GM18873 (cell line): ENCODE data around the gene RNF151.

Experiments used
- ATAC-seq: cut with Tn5 transposase; IDR thresholded peaks from one replicate; pipeline ENCODE4 v1.9.1; 2021; ENCODE audit warnings: mild to moderate bottlenecking, moderate library complexity, moderate number of reproducible peaks; ENCODE audit not compliant: unreplicated experiment, low FRiP score

The RNF151 gene

GRCh38 chr16:1976216-1976520 lies 9.5 kb downstream of the RNF151 start:
- no peak for ATAC-seq

- no peak for ATAC-seq
These were observed 10.6 kb downstream of the RNF151 start for GRCh38 chr16:1976951-1977874.

- no peak for ATAC-seq
These were observed 11.2 kb downstream of the RNF151 start for GRCh38 chr16:1977875-1978268.

GRCh38 chr16:1978476-1979120 lies 11.9 kb downstream of the RNF151 start:
- no peak for ATAC-seq

- ATAC-seq = no peak
These were observed 12.8 kb downstream of the RNF151 start for GRCh38 chr16:1979271-1980029.

- ATAC-seq = no peak
These were observed 13.5 kb downstream of the RNF151 start for GRCh38 chr16:1980030-1980769.

GRCh38 chr16:1980770-1981087 lies 14.1 kb downstream of the RNF151 start:
- ATAC-seq = no peak

GRCh38 chr16:1981398-1981836 lies 14.8 kb downstream of the RNF151 start, which contains the start of gene NOXO1:
Gene NOXO1 (minus strand): TSS chr16:1981469. CDS start chr16:1981179, 290 bp downstream.
- ATAC-seq = no peak

GRCh38 chr16:1982013-1982433 lies 15.4 kb downstream of the RNF151 start:
- no peak for ATAC-seq

- ATAC-seq = no peak
These were observed 16.4 kb downstream of the RNF151 start for GRCh38 chr16:1982991-1983543.

- peak; percentile 53 for ATAC-seq
These were observed 17.1 kb downstream of the RNF151 start, which contains the start of gene GFER for GRCh38 chr16:1983544-1984346. Gene GFER (plus strand): TSS chr16:1984193. CDS start chr16:1984219, 26 bp downstream.

- no peak for ATAC-seq
These were observed 17.9 kb downstream of the RNF151 start for GRCh38 chr16:1984347-1985225.

GRCh38 chr16:1985466-1986150 lies 19.0 kb downstream of the RNF151 start:
- no peak for ATAC-seq

GRCh38 chr16:1987198-1987597 lies 20.5 kb downstream of the RNF151 start:
- no peak for ATAC-seq

- ATAC-seq = no peak
These were observed 22.8 kb downstream of the RNF151 start, which contains the start of gene SYNGR3 for GRCh38 chr16:1989209-1990100. Gene SYNGR3 (plus strand): TSS chr16:1989970. CDS start chr16:1990103, 133 bp downstream.

GRCh38 chr16:1990101-1990350 lies 23.4 kb downstream of the RNF151 start:
- ATAC-seq = no peak
